HTERT RPE-1 (cell line): ENCODE data around the gene RRP36.
"Not testable (repeated sequence)": the region's sequence is repeated elsewhere in the genome, so short reads cannot be mapped to it uniquely, and the experiment has no call there.

Experiments
- in situ Hi-C: fragments of 300-500 bp; cut with MboI; formaldehyde crosslinking; loops from 4 replicates; pipeline ENCODE4 v1.14.3; 2020; ENCODE audit warnings: low sequenced_read_pairs

The RRP36 gene

GRCh38 chr6:43036712-43037111 lies 15.3 kb downstream of the RRP36 start:
- in situ Hi-C loops: no loop called here

- in situ Hi-C loops: no loop called here
These were observed 15.8 kb downstream of the RRP36 start for GRCh38 chr6:43037197-43037596.

GRCh38 chr6:43037706-43038105 lies 16.3 kb downstream of the RRP36 start:
- in situ Hi-C loops: no loop called here

- in situ Hi-C loops: no loop called here
These were observed 17.3 kb downstream of the RRP36 start for GRCh38 chr6:43038727-43039126.

- in situ Hi-C loops: no loop called here
These were observed 19.3 kb downstream of the RRP36 start for GRCh38 chr6:43040542-43041257.

GRCh38 chr6:43041475-43041874 lies 20.1 kb downstream of the RRP36 start:
- in situ Hi-C loops: not testable (repeated sequence)

- in situ Hi-C loops: no loop called here
These were observed 21.9 kb downstream of the RRP36 start for GRCh38 chr6:43043310-43043709.

GRCh38 chr6:43045371-43045930 lies 24.0 kb downstream of the RRP36 start:
- in situ Hi-C loops: no loop called here

- in situ Hi-C loops: no loop called here
These were observed 26.6 kb downstream of the RRP36 start for GRCh38 chr6:43047998-43048397.

GRCh38 chr6:43050981-43051380 lies 29.6 kb downstream of the RRP36 start:
- in situ Hi-C loops: no loop called here

- in situ Hi-C loops: no loop called here
These were observed 30.9 kb downstream of the RRP36 start for GRCh38 chr6:43052225-43052841.

GRCh38 chr6:43052842-43053544 lies 31.6 kb downstream of the RRP36 start:
- in situ Hi-C loops: no loop called here

- in situ Hi-C loops: no loop called here
These were observed 32.3 kb downstream of the RRP36 start, which contains the start of gene CUL7 for GRCh38 chr6:43053545-43054205. CUL7 (minus strand) TSS chr6:43053851; CDS start chr6:43052788, 1,063 bp downstream.

GRCh38 chr6:43054206-43054943 lies 33.0 kb downstream of the RRP36 start:
- in situ Hi-C loops: no loop called here

- in situ Hi-C loops: no loop called here
These were observed 34.5 kb downstream of the RRP36 start for GRCh38 chr6:43055966-43056365.

- in situ Hi-C loops: no loop called here
These were observed 37.1 kb downstream of the RRP36 start for GRCh38 chr6:43058531-43058930.

- in situ Hi-C loops: no loop called here
These were observed 38.0 kb downstream of the RRP36 start, which contains the start of the genes KLC4 and MRPL2 for GRCh38 chr6:43059168-43060033. KLC4 (plus strand) TSS chr6:43059631; CDS start chr6:43061336, 1,705 bp downstream. MRPL2 (minus strand) TSS chr6:43059434; CDS start chr6:43059381, 53 bp downstream.

- in situ Hi-C loops: no loop called here
These were observed 38.8 kb downstream of the RRP36 start for GRCh38 chr6:43060034-43060754.
